ENCODE results near the gene ITPR3. TPM values are rescaled to one million over a fixed set of nuclear protein-coding genes. Genes with fewer than 3 reads are reported as not detected.

ITPR3 gene
- total RNA-seq, 4 donors from 2014 or later = 13.8 to 23.5 (median 19.6) TPM

- TF ChIP-seq CTCF (IDR thresholded peaks at IDR 0.05; ENCODE audit: low read depth) = no peak
Observed at GRCh38 chr6:33586108-33586640, 34.9 kb upstream of the ITPR3 start.

GRCh38 chr6:33587529-33587928 is 33.6 kb upstream of the ITPR3 start:
- TF ChIP-seq CTCF (IDR thresholded peaks at IDR 0.05; ENCODE audit: low read depth) = no peak

GRCh38 chr6:33588894-33589293 is 32.2 kb upstream of the ITPR3 start:
- no peak for TF ChIP-seq CTCF (IDR thresholded peaks at IDR 0.05; ENCODE audit: low read depth)

GRCh38 chr6:33589392-33589730 is 31.8 kb upstream of the ITPR3 start:
- no peak for TF ChIP-seq CTCF (IDR thresholded peaks at IDR 0.05; ENCODE audit: low read depth)

- TF ChIP-seq CTCF (IDR thresholded peaks at IDR 0.05; ENCODE audit: low read depth) = no peak
Observed at GRCh38 chr6:33589731-33590530, 31.2 kb upstream of the ITPR3 start.

GRCh38 chr6:33590531-33591198 is 30.5 kb upstream of the ITPR3 start:
- TF ChIP-seq CTCF (IDR thresholded peaks at IDR 0.05; ENCODE audit: low read depth) = no peak

- TF ChIP-seq CTCF (IDR thresholded peaks at IDR 0.05; ENCODE audit: low read depth) = no peak
Observed at GRCh38 chr6:33591424-33592032, 29.6 kb upstream of the ITPR3 start.
